ENCODE measurements around the gene FAM98B.

FAM98B gene

DNA sequence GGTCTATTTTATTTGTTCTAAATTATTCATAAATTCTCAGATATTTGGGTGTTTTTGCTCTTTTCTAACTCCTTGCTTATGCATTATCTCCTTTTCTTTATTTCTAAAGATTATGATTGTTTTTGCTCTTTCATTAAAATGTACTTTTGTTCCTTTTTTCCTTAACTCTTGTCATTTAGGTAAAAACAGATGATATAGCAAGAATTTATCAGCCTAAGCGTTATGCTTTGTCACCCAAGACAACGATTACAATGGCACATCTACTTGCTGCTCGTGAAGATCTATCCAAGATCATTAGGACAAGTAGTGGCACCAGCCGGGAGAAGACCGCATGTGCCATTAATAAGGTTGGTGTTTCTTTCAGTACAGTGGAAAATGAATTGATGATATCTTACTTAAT is 27.2 kb downstream of the FAM98B start:
- Histone ChIP-seq H3K36me3 (ENCODE audit: control insufficient read depth in 1 of 2, insufficient read depth in 2 of 2, low read length in 2 of 2) (peaks cover 0 to 8% of the 10 kb centered on the region in 2 experiments), H3K4me1 (ENCODE audit: control insufficient read depth in 1 of 2, insufficient read depth in 2 of 2, low read length in 2 of 2) (no peaks in the 10 kb centered on the region), H3K27ac (ENCODE audit: low read depth, low read length) (no peak overlapping the region), H3K14ac (ENCODE audit: low read length) (no peak overlapping the region), H2AK5ac (ENCODE audit: low read length) (no peak overlapping the region), H3K9ac (ENCODE audit: low read length) (no peak overlapping the region), H3K27me3 (ENCODE audit: insufficient read depth, low read length) (no peaks in the 10 kb centered on the region), H3K9me3 (ENCODE audit: insufficient read depth, low read depth, low read length) (no peaks in the 10 kb centered on the region), H2BK120ac (ENCODE audit: insufficient read depth, low read length, poor library complexity) (no peak overlapping the region), H3K23ac (ENCODE audit: low read length) (no peak overlapping the region), H4K12ac (ENCODE audit: low read depth, low read length) (no peak overlapping the region), H2BK5ac (ENCODE audit: low read depth, low read length, poor library complexity) (no peak overlapping the region), H2AFZ (ENCODE audit: insufficient read depth, low read length, poor library complexity) (no peak overlapping the region), H3K4me3 (ENCODE audit: low read depth, low read length) (no peak overlapping the region), H4K91ac (ENCODE audit: low read depth, low read length) (no peak overlapping the region), H3K79me2 (ENCODE audit: control insufficient read depth, insufficient read depth, low read length, poor library complexity) (no peaks in the 10 kb centered on the region), H4K8ac (ENCODE audit: low read depth, low read length) (no peak overlapping the region), H2BK12ac (ENCODE audit: low read length) (no peak overlapping the region), H3K18ac (ENCODE audit: low read length) (no peak overlapping the region), H3K4ac (ENCODE audit: low read depth, low read length) (no peak overlapping the region), H3K4me2 (ENCODE audit: low read length) (no peak overlapping the region), H3K79me1 (ENCODE audit: low read length) (no peaks in the 10 kb centered on the region)
- no peak for DNase-seq
- WGBS (ENCODE audit: extremely low coverage, insufficient coverage, insufficient read length) = no CpG with 5 or more reads among the region's 5 CpGs

DNA sequence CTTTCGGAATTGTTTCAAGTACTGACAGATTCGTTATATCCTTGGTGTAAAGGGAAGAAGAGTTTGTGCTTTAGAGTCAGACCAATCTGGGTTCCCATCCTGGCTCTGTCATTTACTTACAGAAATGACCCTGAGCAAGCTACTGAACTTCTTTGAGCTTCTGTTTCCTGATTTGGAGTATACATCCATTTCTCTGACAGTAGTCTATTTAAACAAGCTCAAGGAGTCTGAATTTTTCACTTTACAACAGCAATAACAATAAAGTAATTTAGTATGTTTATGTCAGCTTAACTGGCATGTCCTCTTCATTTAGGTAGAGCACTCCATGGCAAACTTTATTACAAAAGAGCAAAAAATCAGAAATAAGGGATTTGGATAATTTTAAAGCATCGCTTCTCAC is 27.8 kb downstream of the FAM98B start:
- H3K4me2 ChIP-seq (ENCODE audit: low read length) = no peak overlapping the region
- no peak overlapping the region for H3K23ac ChIP-seq (ENCODE audit: low read length)
- DNase-seq = no peak
- no peak overlapping the region for H4K12ac ChIP-seq (ENCODE audit: low read depth, low read length)
- no peak overlapping the region for H3K4ac ChIP-seq (ENCODE audit: low read depth, low read length)
- H3K27ac ChIP-seq (ENCODE audit: low read depth, low read length) = no peak overlapping the region
- peaks cover 0 to 6% of the 10 kb centered on the region in 2 experiments for H3K36me3 ChIP-seq (ENCODE audit: control insufficient read depth in 1 of 2, insufficient read depth in 2 of 2, low read length in 2 of 2)
- no peaks in the 10 kb centered on the region for H3K4me1 ChIP-seq (ENCODE audit: control insufficient read depth in 1 of 2, insufficient read depth in 2 of 2, low read length in 2 of 2)
- H3K4me3 ChIP-seq (ENCODE audit: low read depth, low read length) = no peak overlapping the region
- H2BK5ac ChIP-seq (ENCODE audit: low read depth, low read length, poor library complexity) = no peak overlapping the region
- no peak overlapping the region for H3K14ac ChIP-seq (ENCODE audit: low read length)
- H2BK12ac ChIP-seq (ENCODE audit: low read length) = no peak overlapping the region
- no peaks in the 10 kb centered on the region for H3K79me2 ChIP-seq (ENCODE audit: control insufficient read depth, insufficient read depth, low read length, poor library complexity)
- no CpG with 5 or more reads among the region's 3 CpGs for WGBS (ENCODE audit: extremely low coverage, insufficient coverage, insufficient read length)
- no peaks in the 10 kb centered on the region for H3K79me1 ChIP-seq (ENCODE audit: low read length)
- no peaks in the 10 kb centered on the region for H3K27me3 ChIP-seq (ENCODE audit: insufficient read depth, low read length)
- no peak overlapping the region for H2BK120ac ChIP-seq (ENCODE audit: insufficient read depth, low read length, poor library complexity)
- H3K18ac ChIP-seq (ENCODE audit: low read length) = no peak overlapping the region
- no peaks in the 10 kb centered on the region for H3K9me3 ChIP-seq (ENCODE audit: insufficient read depth, low read depth, low read length)
- no peak overlapping the region for H3K9ac ChIP-seq (ENCODE audit: low read length)
- no peak overlapping the region for H4K91ac ChIP-seq (ENCODE audit: low read depth, low read length)
- no peak overlapping the region for H2AK5ac ChIP-seq (ENCODE audit: low read length)
- H2AFZ ChIP-seq (ENCODE audit: insufficient read depth, low read length, poor library complexity) = no peak overlapping the region
- H4K8ac ChIP-seq (ENCODE audit: low read depth, low read length) = no peak overlapping the region

GRCh38 chr15:38482572-38482971 is 28.6 kb downstream of the FAM98B start:
- Histone ChIP-seq H3K27me3 (ENCODE audit: insufficient read depth, low read length) (no peaks in the 10 kb centered on the region), H3K9ac (ENCODE audit: low read length) (no peak overlapping the region), H4K8ac (ENCODE audit: low read depth, low read length) (no peak overlapping the region), H2BK5ac (ENCODE audit: low read depth, low read length, poor library complexity) (no peak overlapping the region), H3K4me3 (ENCODE audit: low read depth, low read length) (no peak overlapping the region), H3K23ac (ENCODE audit: low read length) (no peak overlapping the region), H3K4me2 (ENCODE audit: low read length) (no peak overlapping the region), H2AK5ac (ENCODE audit: low read length) (no peak overlapping the region), H3K79me1 (ENCODE audit: low read length) (no peaks in the 10 kb centered on the region), H2AFZ (ENCODE audit: insufficient read depth, low read length, poor library complexity) (no peak overlapping the region), H4K12ac (ENCODE audit: low read depth, low read length) (no peak overlapping the region), H3K79me2 (ENCODE audit: control insufficient read depth, insufficient read depth, low read length, poor library complexity) (no peaks in the 10 kb centered on the region), H4K91ac (ENCODE audit: low read depth, low read length) (no peak overlapping the region), H3K36me3 (ENCODE audit: control insufficient read depth in 1 of 2, insufficient read depth in 2 of 2, low read length in 2 of 2) (peaks cover 0 to 4% of the 10 kb centered on the region in 2 experiments), H3K4me1 (ENCODE audit: control insufficient read depth in 1 of 2, insufficient read depth in 2 of 2, low read length in 2 of 2) (no peaks in the 10 kb centered on the region), H3K27ac (ENCODE audit: low read depth, low read length) (no peak overlapping the region), H3K14ac (ENCODE audit: low read length) (no peak overlapping the region), H3K4ac (ENCODE audit: low read depth, low read length) (no peak overlapping the region), H2BK12ac (ENCODE audit: low read length) (no peak overlapping the region), H2BK120ac (ENCODE audit: insufficient read depth, low read length, poor library complexity) (no peak overlapping the region), H3K9me3 (ENCODE audit: insufficient read depth, low read depth, low read length) (no peaks in the 10 kb centered on the region), H3K18ac (ENCODE audit: low read length) (no peak overlapping the region)
- no peak for DNase-seq

DNA sequence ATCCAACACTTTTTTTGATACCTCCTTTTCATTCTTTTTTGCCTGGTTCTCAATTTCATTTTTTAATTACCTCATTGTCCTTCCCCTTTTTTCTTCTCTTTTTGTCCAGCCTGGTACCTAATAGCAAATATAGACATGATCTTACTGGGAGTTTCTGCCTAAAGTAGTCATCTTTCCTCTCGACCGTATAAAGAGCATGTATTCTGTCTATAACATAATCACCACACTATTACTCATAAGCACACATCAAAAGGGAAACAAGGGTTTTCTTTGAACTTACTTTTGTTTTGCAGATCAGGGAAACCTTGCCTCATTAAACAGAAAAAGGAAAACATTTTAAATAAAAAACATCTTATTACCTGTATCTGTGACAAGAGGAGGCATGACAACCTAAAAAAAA is 33.0 kb downstream of the FAM98B start:
- Histone ChIP-seq H4K91ac (ENCODE audit: low read depth, low read length) (no peak overlapping the region), H4K12ac (ENCODE audit: low read depth, low read length) (no peak overlapping the region), H2BK12ac (ENCODE audit: low read length) (no peak overlapping the region), H3K4me2 (ENCODE audit: low read length) (no peak overlapping the region), H3K4ac (ENCODE audit: low read depth, low read length) (no peak overlapping the region), H3K79me2 (ENCODE audit: control insufficient read depth, insufficient read depth, low read length, poor library complexity) (no peaks in the 10 kb centered on the region), H3K9ac (ENCODE audit: low read length) (no peak overlapping the region), H3K18ac (ENCODE audit: low read length) (no peak overlapping the region), H3K9me3 (ENCODE audit: insufficient read depth, low read depth, low read length) (no peaks in the 10 kb centered on the region), H3K27me3 (ENCODE audit: insufficient read depth, low read length) (no peaks in the 10 kb centered on the region), H2AK5ac (ENCODE audit: low read length) (no peak overlapping the region), H3K4me3 (ENCODE audit: low read depth, low read length) (no peak overlapping the region), H2BK120ac (ENCODE audit: insufficient read depth, low read length, poor library complexity) (no peak overlapping the region), H2BK5ac (ENCODE audit: low read depth, low read length, poor library complexity) (no peak overlapping the region), H3K36me3 (ENCODE audit: control insufficient read depth in 1 of 2, insufficient read depth in 2 of 2, low read length in 2 of 2) (peaks cover 0 to 3% of the 10 kb centered on the region in 2 experiments), H3K14ac (ENCODE audit: low read length) (no peak overlapping the region), H4K8ac (ENCODE audit: low read depth, low read length) (no peak overlapping the region), H3K27ac (ENCODE audit: low read depth, low read length) (no peak overlapping the region), H3K23ac (ENCODE audit: low read length) (no peak overlapping the region), H3K79me1 (ENCODE audit: low read length) (no peaks in the 10 kb centered on the region), H3K4me1 (ENCODE audit: control insufficient read depth in 1 of 2, insufficient read depth in 2 of 2, low read length in 2 of 2) (no peaks in the 10 kb centered on the region), H2AFZ (ENCODE audit: insufficient read depth, low read length, poor library complexity) (no peak overlapping the region)
- no CpG with 5 or more reads among the region's 2 CpGs for WGBS (ENCODE audit: extremely low coverage, insufficient coverage, insufficient read length)
- DNase-seq = no peak
